Measurements from ENCODE around the gene HOXC11. TPM values are rescaled to one million over a fixed set of nuclear protein-coding genes. Genes with fewer than 3 reads are reported as not detected.

HOXC11 gene
- total and polyA plus RNA-seq, 10 of the 15 experiments (the other 5 are each of a cell fraction or from before 2014, with no cell fraction given): not detected

GRCh38 chr12:53985994-53986685 is 13.2 kb downstream of the HOXC11 start:
- POLR2A ChIA-PET: interaction anchor here (0.6 to 1.2 kb wide), 2 partner anchors 9 to 13 kb away, joined by 3 read pairs; no protein-coding TSS in a partner anchor
- Histone ChIP-seq H4K20me1 (ENCODE audit: control insufficient read depth, insufficient read depth) (peaks cover 3% of the 10 kb centered on the region; the same call in 1 of the 2 replicates), H3K4me3 (no peak overlapping the region), H3K4me2 (ENCODE audit: control insufficient read depth, insufficient read depth) (peak overlapping the region; percentile 57; the same call in 1 of the 2 replicates), H3K9ac (ENCODE audit: control insufficient read depth, insufficient read depth, low read length) (no peak overlapping the region), H3K4me1 (ENCODE audit: control insufficient read depth, insufficient read depth, low read length) (peaks cover 17% of the 10 kb centered on the region), H3K36me3 (ENCODE audit: control insufficient read depth in 2 of 2, insufficient read depth in 2 of 2, low read length in 1 of 2) (no peaks in the 10 kb centered on the region), H3K79me2 (ENCODE audit: control insufficient read depth, insufficient read depth, low read length) (no peaks in the 10 kb centered on the region), H3K27me3 (replicated peaks in 1 of 2; ENCODE audit: control insufficient read depth in 2 of 2, insufficient read depth in 2 of 2, low read length in 1 of 2) (peaks cover 30 to 57% of the 10 kb centered on the region in 2 experiments), H3K9me3 (replicated peaks; ENCODE audit: control insufficient read depth, insufficient read depth, low read length) (no peaks in the 10 kb centered on the region), H3K27ac (ENCODE audit: control insufficient read depth, insufficient read depth) (no peak overlapping the region), H2AFZ (ENCODE audit: control insufficient read depth, low read depth, low read length) (no peak overlapping the region)
- WGBS (ENCODE audit: insufficient coverage, insufficient replicate concordance, low lambda C conversion rate, missing lambda C conversion rate): 18% methylated on average over 48 of the region's 50 CpGs
- TF ChIP-seq, protein P1, sequence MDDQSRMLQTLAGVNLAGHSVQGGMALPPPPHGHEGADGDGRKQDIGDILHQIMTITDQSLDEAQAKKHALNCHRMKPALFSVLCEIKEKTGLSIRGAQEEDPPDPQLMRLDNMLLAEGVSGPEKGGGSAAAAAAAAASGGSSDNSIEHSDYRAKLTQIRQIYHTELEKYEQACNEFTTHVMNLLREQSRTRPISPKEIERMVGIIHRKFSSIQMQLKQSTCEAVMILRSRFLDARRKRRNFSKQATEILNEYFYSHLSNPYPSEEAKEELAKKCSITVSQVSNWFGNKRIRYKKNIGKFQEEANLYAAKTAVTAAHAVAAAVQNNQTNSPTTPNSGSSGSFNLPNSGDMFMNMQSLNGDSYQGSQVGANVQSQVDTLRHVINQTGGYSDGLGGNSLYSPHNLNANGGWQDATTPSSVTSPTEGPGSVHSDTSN (IDR thresholded peaks at IDR 0.05; ENCODE audit: insufficient replicate concordance, low read depth, low read length): no peak
- TF ChIP-seq WRNIP1 (IDR thresholded peaks at IDR 0.05; ENCODE audit: borderline replicate concordance, low read depth, low read length) (no peak), SUZ12 (IDR thresholded peaks at IDR 0.05; ENCODE audit: unreplicated experiment) (peak; percentile 97), EGR1 (IDR thresholded peaks at IDR 0.05; ENCODE audit: borderline replicate concordance in 1 of 2, low read depth in 2 of 2, low read length in 2 of 2) (peak in 1 of 2 experiments; percentile 81; a peak in 2 of 3 replicates), RUNX3 (IDR thresholded peaks at IDR 0.05; ENCODE audit: low read length) (0 out of 2 replicates have a peak, but pooled peaks have one; percentile 24), RCOR1 (conservative IDR thresholded peaks at IDR 0.05; ENCODE audit: low read depth, low read length) (no peak), BHLHE40 (IDR thresholded peaks at IDR 0.05; ENCODE audit: borderline replicate concordance in 1 of 2, low read depth in 2 of 2, low read length in 1 of 2) (peak; percentile 68 to 86; a peak in 2 of 4 replicates)
- CTCF ChIA-PET: interaction anchor here (0.5 to 5.5 kb wide), 26 partner anchors 9 to 349 kb away, joined by 3 to 54 read pairs (median 4); partner anchors contain the start of genes HOXC6, HOXC8, HOXC9 and SMUG1
- FAIRE-seq (no peak), ATAC-seq (peak; percentile 64), DNase-seq (ENCODE audit: low read depth, low spot score) (no peak)
- intact Hi-C loops (cut with micrococcal nuclease; ENCODE audit: unreplicated experiment) (loop anchor here (2.0 to 10.0 kb wide), 4 partner anchors 191 to 281 kb away; no protein-coding TSS in a partner anchor), in situ Hi-C loops (cut with MboI) (no loop called here)
- SMC1A ChIA-PET (ENCODE audit: uncharacterized antibody, unreplicated experiment): interaction anchor here (0.6 to 4.5 kb wide), 10 partner anchors 10 to 229 kb away, joined by 3 to 29 read pairs (median 5); partner anchors contain the start of genes HOXC5 and HOXC9
- BruUV-seq (replicated peaks): no TSS peak
- RAD21 ChIA-PET (ENCODE audit: unreplicated experiment): interaction anchor here (0.8 to 3.3 kb wide), 9 partner anchors 9 to 234 kb away, joined by 3 to 14 read pairs (median 3); partner anchors contain the start of gene HOXC8

Data from GM12878 (cell line).